OCI-LY7 (cell line): Measurements from ENCODE around the gene E2F6. TPM values are rescaled to one million over a fixed set of nuclear protein-coding genes. Genes with fewer than 3 reads are reported as not detected.

Experiments
- BruUV-seq: library from RNA; stranded (reverse); fragments of 400-500 nt; replicated peaks from 2 replicates; lab custom pipeline; 2021; lab: Mats Ljungman, UMichigan
- CTCF ChIA-PET: fragments of 300-600 bp; sonication (Branson Sonifier 250); formaldehyde crosslinking; loops from one replicate; lab custom pipeline; 2022; ENCODE audit warnings: antibody characterized with exemption; ENCODE audit not compliant: unreplicated experiment; lab: Charles Lee
- POLR2A ChIA-PET: fragments of 300-600 bp; sonication (Branson Sonifier 250); formaldehyde crosslinking; loops from one replicate; lab custom pipeline; 2022; ENCODE audit warnings: antibody characterized with exemption; lab: Charles Lee
- DNase-seq: peaks from one replicate; pipeline ENCODE4 v3.0.0-alpha.2; 2015; ENCODE audit warnings: low spot score
- H2AFZ ChIP-seq: fragments of 200-600 bp; sonication (generic), shearing (Covaris generic); 2 replicates; pipeline ENCODE4 v1.6.1; 2014; ENCODE audit warnings: mild to moderate bottlenecking, antibody characterized with exemption, low read length, moderate library complexity
- H3K27ac ChIP-seq: fragments of 200-600 bp; sonication (generic); 2 replicates; pipeline ENCODE4 v1.5.1; 2014; ENCODE audit warnings: mixed run types, low read depth, mild to moderate bottlenecking, moderate library complexity, low read length, inconsistent platforms; ENCODE audit not compliant: poor library complexity, severe bottlenecking
- H3K36me3 ChIP-seq: fragments of 200-600 bp; sonication (generic); 2 replicates; pipeline ENCODE4 v1.6.1; 2014; ENCODE audit warnings: mild to moderate bottlenecking, antibody characterized with exemption, low read length, moderate library complexity, mixed read lengths; ENCODE audit not compliant: insufficient read depth
- H3K4me1 ChIP-seq: fragments of 200-600 bp; sonication (generic); 2 replicates; pipeline ENCODE4 v1.5.1; 2014; ENCODE audit warnings: mild to moderate bottlenecking, low read length; ENCODE audit not compliant: insufficient read depth, poor library complexity, severe bottlenecking
- H3K4me2 ChIP-seq: fragments of 200-600 bp; sonication (generic); 2 replicates; pipeline ENCODE4 v1.6.1; 2014; ENCODE audit warnings: mild to moderate bottlenecking, low read length
- H3K4me3 ChIP-seq: fragments of 200-600 bp; sonication (generic); 2 replicates; pipeline ENCODE4 v1.5.1; 2014; ENCODE audit warnings: mild to moderate bottlenecking, low read depth, low read length; ENCODE audit not compliant: poor library complexity, severe bottlenecking
- H3K79me2 ChIP-seq: fragments of 200-600 bp; sonication (generic); 2 replicates; pipeline ENCODE4 v1.6.1; 2016; ENCODE audit warnings: low read depth, mild to moderate bottlenecking, low read length, moderate library complexity, mixed read lengths; ENCODE audit not compliant: insufficient read depth
- H3K9me2 ChIP-seq: fragments of 200-600 bp; sonication (generic); 2 replicates; pipeline ENCODE4 v1.6.1; 2016; ENCODE audit warnings: mild to moderate bottlenecking, low read length, mixed read lengths; ENCODE audit not compliant: insufficient read depth
- H3K9me3 ChIP-seq: fragments of 200-600 bp; sonication (generic); 2 replicates; pipeline ENCODE4 v1.6.1; 2014; ENCODE audit warnings: mild to moderate bottlenecking, mixed run types, low read length, mixed read lengths
- H4K20me1 ChIP-seq: fragments of 200-600 bp; sonication (generic); 2 replicates; pipeline ENCODE4 v1.6.1; 2014; ENCODE audit warnings: mild to moderate bottlenecking, antibody characterized with exemption, low read length, moderate library complexity, mixed read lengths; ENCODE audit not compliant: insufficient read depth
- CTCF ChIP-seq: fragments of 200-600 bp; sonication (generic); conservative IDR thresholded peaks from 2 replicates; pipeline ENCODE4 v1.5.1; 2014; ENCODE audit warnings: mild to moderate bottlenecking, antibody characterized with exemption, low read length, moderate library complexity, mixed read lengths
- EZH2phosphoT487 ChIP-seq: fragments of 200-600 bp; sonication (generic); IDR thresholded peaks from 2 replicates; pipeline ENCODE4 v1.6.1; 2018; ENCODE audit warnings: low read depth, borderline replicate concordance, mild to moderate bottlenecking, mixed run types, antibody characterized with exemption, low read length, moderate library complexity, mixed read lengths
- intact Hi-C: fragments of 100-400 bp; cut with micrococcal nuclease; formaldehyde crosslinking; loops from one replicate; pipeline ENCODE4 v1.10.0; 2022; ENCODE audit not compliant: unreplicated experiment
- total RNA-seq, 2 experiments: library from RNA; depleted of rRNA in 1 of 2; stranded (reverse); fragments of >200 nt in 1 of 2; shearing (Covaris generic) in 1 of 2; gene quantifications; 2 replicates each; pipeline ENCODE4 v1.2.3, GENCODE V29; 2014 to 2022

The E2F6 gene
- total RNA-seq, 2 experiments from 2014 or later: 12.4 to 14.3 TPM

DNA sequence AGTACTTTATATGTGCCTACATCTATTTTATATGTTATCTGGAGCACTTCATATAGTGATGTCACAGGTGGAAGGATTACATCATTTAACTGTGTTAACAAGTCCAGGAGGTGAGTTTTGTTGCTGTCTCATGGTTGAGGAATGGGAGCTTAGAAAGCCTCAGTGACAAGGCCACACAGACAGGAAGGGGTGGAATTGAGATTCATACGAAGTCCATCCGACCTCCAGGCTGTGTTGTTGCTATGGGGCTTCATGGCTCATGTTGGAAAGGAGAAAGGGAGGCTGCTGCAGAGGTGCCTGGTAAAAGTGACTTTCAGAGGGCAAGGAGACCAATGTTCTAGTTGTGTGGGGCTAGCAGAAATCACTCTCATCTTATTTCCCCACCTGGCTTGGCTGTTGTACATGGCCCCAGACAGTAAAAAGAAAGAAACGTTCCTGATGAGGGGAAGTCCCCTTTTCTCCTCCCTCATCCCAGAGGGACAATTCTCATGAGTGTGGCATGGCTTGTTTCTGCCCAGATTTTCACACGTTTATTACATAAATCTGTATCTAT is 36.9 kb upstream of the E2F6 start:
- POLR2A ChIA-PET: no interaction called here
- no peaks in the 10 kb centered on the region for H3K9me2 ChIP-seq

GRCh38 chr2:11500702-11501303 is 34.8 kb upstream of the E2F6 start:
- ChIA-PET CTCF (no interaction called here), POLR2A (no interaction called here)
- no peak for TF ChIP-seq EZH2phosphoT487
- no peak for TF ChIP-seq CTCF
- intact Hi-C loops: no loop called here
- H4K20me1 ChIP-seq: no peaks in the 10 kb centered on the region
- no peak overlapping the region for H3K4me3 ChIP-seq
- H3K9me2 ChIP-seq: no peaks in the 10 kb centered on the region
- no TSS peak for BruUV-seq
- H3K9me3 ChIP-seq: no peaks in the 10 kb centered on the region
- H3K4me2 ChIP-seq: no peak overlapping the region
- H3K36me3 ChIP-seq: no peaks in the 10 kb centered on the region
- no peak for DNase-seq
- no peaks in the 10 kb centered on the region for H3K4me1 ChIP-seq
- H2AFZ ChIP-seq: no peak overlapping the region
- H3K79me2 ChIP-seq: no peaks in the 10 kb centered on the region
- no peak overlapping the region for H3K27ac ChIP-seq

More for the DNA sequence above, 36.9 kb upstream of the E2F6 start:
- Histone ChIP-seq H3K4me3 (no peak overlapping the region), H3K9me3 (no peaks in the 10 kb centered on the region), H3K4me1 (no peaks in the 10 kb centered on the region), H3K27ac (no peak overlapping the region), H3K4me2 (no peak overlapping the region), H2AFZ (no peak overlapping the region), H4K20me1 (no peaks in the 10 kb centered on the region), H3K36me3 (no peaks in the 10 kb centered on the region), H3K79me2 (no peaks in the 10 kb centered on the region)
- intact Hi-C loops: no loop called here
- no peak for DNase-seq
- no peak for TF ChIP-seq CTCF
- no peak for TF ChIP-seq EZH2phosphoT487
- no TSS peak for BruUV-seq
- CTCF ChIA-PET: no interaction called here
